GOT3 (cell line): Measurements from ENCODE around the gene ALOX5.
"Not testable (repeated sequence)": the region's sequence is repeated elsewhere in the genome, so short reads cannot be mapped to it uniquely, and the experiment has no call there.

Experiments
- DNase-seq: peaks from one replicate; lab custom pipeline; 2025; ENCODE audit warnings: mixed read lengths; lab: John Stamatoyannopoulos, UW

The ALOX5 gene

GRCh38 chr10:45374350-45375052, 485 bp downstream of the ALOX5 start:
- no peak for DNase-seq

- no peak for DNase-seq
These were observed 1.1 kb downstream of the ALOX5 start for GRCh38 chr10:45375101-45375500.

GRCh38 chr10:45375716-45376231, 1.8 kb downstream of the ALOX5 start:
- no peak for DNase-seq

GRCh38 chr10:45376371-45376801, 2.4 kb downstream of the ALOX5 start:
- DNase-seq = no peak

GRCh38 chr10:45377321-45377720, 3.3 kb downstream of the ALOX5 start:
- no peak for DNase-seq

- no peak for DNase-seq
These were observed 3.8 kb downstream of the ALOX5 start for GRCh38 chr10:45377858-45378257.

- DNase-seq = no peak
These were observed 5.1 kb downstream of the ALOX5 start for GRCh38 chr10:45378914-45379726.

- DNase-seq = no peak
These were observed 6.0 kb downstream of the ALOX5 start for GRCh38 chr10:45379891-45380540.

- no peak for DNase-seq
These were observed 7.0 kb downstream of the ALOX5 start for GRCh38 chr10:45380903-45381620.

GRCh38 chr10:45382591-45382990, 8.6 kb downstream of the ALOX5 start:
- DNase-seq = no peak

- no peak for DNase-seq
These were observed 9.8 kb downstream of the ALOX5 start for GRCh38 chr10:45383682-45384330.

- DNase-seq = no peak
These were observed 12.6 kb downstream of the ALOX5 start for GRCh38 chr10:45386657-45387056.

GRCh38 chr10:45387096-45387893, 13.3 kb downstream of the ALOX5 start:
- DNase-seq = no peak

- DNase-seq = not testable (repeated sequence)
These were observed 15.7 kb downstream of the ALOX5 start for GRCh38 chr10:45389671-45390070.

- not testable (repeated sequence) for DNase-seq
These were observed 17.6 kb downstream of the ALOX5 start for GRCh38 chr10:45391636-45392035.

GRCh38 chr10:45395554-45395953, 21.5 kb downstream of the ALOX5 start:
- no peak for DNase-seq

GRCh38 chr10:45398595-45398994, 24.6 kb downstream of the ALOX5 start:
- DNase-seq = no peak

GRCh38 chr10:45399113-45399512, 25.1 kb downstream of the ALOX5 start:
- DNase-seq = no peak

GRCh38 chr10:45403151-45403550, 29.1 kb downstream of the ALOX5 start:
- DNase-seq = no peak

- no peak for DNase-seq
These were observed 30.2 kb downstream of the ALOX5 start for GRCh38 chr10:45404087-45404769.
